A204.1 (cell line): Measurements from ENCODE around the gene SPACA6.
"Not testable (repeated sequence)": the region's sequence is repeated elsewhere in the genome, so short reads cannot be mapped to it uniquely, and the experiment has no call there.

Experiments
- FAIRE-seq: peaks from 2 replicates; lab custom pipeline; 2012; peaks lifted over from hg19 to GRCh38; lab: Jason Lieb, UNC

Gene SPACA6

GRCh38 chr19:51737924-51738323 lies 44.8 kb downstream of the SPACA6 start:
- FAIRE-seq: no peak

GRCh38 chr19:51738523-51738922 lies 45.4 kb downstream of the SPACA6 start:
- FAIRE-seq: not testable (repeated sequence)

GRCh38 chr19:51739466-51740213 lies 46.5 kb downstream of the SPACA6 start:
- FAIRE-seq: no peak

GRCh38 chr19:51740356-51740755 lies 47.2 kb downstream of the SPACA6 start:
- FAIRE-seq: no peak

GRCh38 chr19:51742789-51743188 lies 49.7 kb downstream of the SPACA6 start:
- no peak for FAIRE-seq

- no peak for FAIRE-seq
Observed at GRCh38 chr19:51743405-51743804, 50.3 kb downstream of the SPACA6 start.

GRCh38 chr19:51746731-51747130 lies 53.6 kb downstream of the SPACA6 start:
- FAIRE-seq: no peak

GRCh38 chr19:51749979-51750378 lies 56.8 kb downstream of the SPACA6 start:
- no peak for FAIRE-seq

GRCh38 chr19:51750400-51751094 lies 57.4 kb downstream of the SPACA6 start:
- no peak for FAIRE-seq

GRCh38 chr19:51751655-51752054 lies 58.5 kb downstream of the SPACA6 start, which contains the start of gene FPR1:
Gene FPR1, minus strand, starts transcription at chr19:51751878. Its CDS starts 4,884 bp downstream, at chr19:51746994.
- FAIRE-seq: no peak

GRCh38 chr19:51754109-51754508 lies 61.0 kb downstream of the SPACA6 start:
- FAIRE-seq: no peak

- FAIRE-seq: no peak
Observed at GRCh38 chr19:51754770-51755169, 61.6 kb downstream of the SPACA6 start.
